Measurements from ENCODE around the gene CD248.

CD248 gene

GRCh38 chr11:66317723-66318599 lies 1.1 kb upstream of the CD248 start:
- Histone ChIP-seq H3K36me3 (ENCODE audit: control insufficient read depth, insufficient read depth, low read length) (no peaks in the 10 kb centered on the region), H3K79me2 (no peaks in the 10 kb centered on the region), H3K4me3 (ENCODE audit: low read depth, low read length) (no peak overlapping the region), H3K4me1 (peaks cover 2% of the 10 kb centered on the region), H2AFZ (no peak overlapping the region), H3K27me3 (ENCODE audit: control insufficient read depth, insufficient read depth, low read length) (no peaks in the 10 kb centered on the region), H3K9ac (no peak overlapping the region), H3K27ac (peak overlapping the region; percentile 32), H3K4me2 (ENCODE audit: low read length) (no peak overlapping the region), H3K9me3 (ENCODE audit: control insufficient read depth, low read length) (no peaks in the 10 kb centered on the region)
- no peak for TF ChIP-seq CTCF (IDR thresholded peaks at IDR 0.05)

- Histone ChIP-seq H3K4me3 (ENCODE audit: low read depth, low read length) (no peak overlapping the region), H3K4me1 (peaks cover 2% of the 10 kb centered on the region), H3K9ac (no peak overlapping the region)
Observed at GRCh38 chr11:66317322-66317722, 478 bp upstream of the CD248 start.

GRCh38 chr11:66315921-66316811 lies 678 bp downstream of the CD248 start:
- Histone ChIP-seq H3K27ac (no peak overlapping the region), H3K36me3 (ENCODE audit: control insufficient read depth, insufficient read depth, low read length) (no peaks in the 10 kb centered on the region), H3K4me2 (ENCODE audit: low read length) (no peak overlapping the region), H3K4me1 (peaks cover 2% of the 10 kb centered on the region), H3K27me3 (ENCODE audit: control insufficient read depth, insufficient read depth, low read length) (no peaks in the 10 kb centered on the region), H3K9me3 (ENCODE audit: control insufficient read depth, low read length) (no peaks in the 10 kb centered on the region), H3K79me2 (no peaks in the 10 kb centered on the region), H3K9ac (no peak overlapping the region), H3K4me3 (ENCODE audit: low read depth, low read length) (no peak overlapping the region), H2AFZ (no peak overlapping the region)
- no peak for TF ChIP-seq CTCF (IDR thresholded peaks at IDR 0.05)

More at GRCh38 chr11:66317322-66317722, 478 bp upstream of the CD248 start:
- peak overlapping the region; percentile 32 for H3K27ac ChIP-seq
- TF ChIP-seq CTCF (IDR thresholded peaks at IDR 0.05) = no peak
- no peaks in the 10 kb centered on the region for H3K27me3 ChIP-seq (ENCODE audit: control insufficient read depth, insufficient read depth, low read length)
- H3K79me2 ChIP-seq = no peaks in the 10 kb centered on the region
- no peaks in the 10 kb centered on the region for H3K36me3 ChIP-seq (ENCODE audit: control insufficient read depth, insufficient read depth, low read length)
- no peak overlapping the region for H3K4me2 ChIP-seq (ENCODE audit: low read length)
- H3K9me3 ChIP-seq (ENCODE audit: control insufficient read depth, low read length) = no peaks in the 10 kb centered on the region
- H2AFZ ChIP-seq = no peak overlapping the region

- H3K4me3 ChIP-seq (ENCODE audit: low read depth, low read length) = no peak overlapping the region
Observed at GRCh38 chr11:66315498-66315885, 1.4 kb downstream of the CD248 start.

More at GRCh38 chr11:66315498-66315885, 1.4 kb downstream of the CD248 start:
- Histone ChIP-seq H3K79me2 (no peaks in the 10 kb centered on the region), H3K27me3 (ENCODE audit: control insufficient read depth, insufficient read depth, low read length) (no peaks in the 10 kb centered on the region), H3K9ac (no peak overlapping the region), H3K9me3 (ENCODE audit: control insufficient read depth, low read length) (no peaks in the 10 kb centered on the region), H2AFZ (no peak overlapping the region), H3K36me3 (ENCODE audit: control insufficient read depth, insufficient read depth, low read length) (no peaks in the 10 kb centered on the region), H3K4me2 (ENCODE audit: low read length) (no peak overlapping the region), H3K27ac (no peak overlapping the region), H3K4me1 (peaks cover 2% of the 10 kb centered on the region)
- TF ChIP-seq CTCF (IDR thresholded peaks at IDR 0.05) = no peak
